Spleen (tissue), 11 donors: ENCODE results near the gene FIBCD1. TPM values are rescaled to one million over a fixed set of nuclear protein-coding genes. Genes with fewer than 3 reads are reported as not detected.

Source experiments
- DNase-seq: peaks from one replicate; pipeline ENCODE4 v3.0.0-alpha.2; 2020
- H3K27ac ChIP-seq, 8 donors: fragments of 200-600 bp; sonication (generic) in 7 of 8; 1 replicate in 4 of 8; 2 replicates in 4 of 8; pipeline versions ENCODE4 v1.5.0 to v1.8.0; 2016 to 2021; ENCODE audit warnings: inconsistent platforms in 4 of 8, mild to moderate bottlenecking in 4 of 8, moderate library complexity in 1 of 8
- H3K27me3 ChIP-seq, 7 donors: fragments of 200-600 bp; sonication (generic) in 6 of 7; replicated peaks in 1 of 7; 1 replicate in 4 of 7; 2 replicates in 3 of 7; pipeline versions ENCODE4 v1.5.0 to v1.8.0; 2016 to 2021; ENCODE audit warnings: inconsistent platforms in 3 of 7, mild to moderate bottlenecking in 1 of 7
- H3K36me3 ChIP-seq, 6 donors: fragments of 200-600 bp; sonication (generic) in 5 of 6; 1 replicate in 4 of 6; 2 replicates in 2 of 6; pipeline versions ENCODE4 v1.5.0 to v1.8.0; 2016 to 2021; ENCODE audit warnings: inconsistent platforms in 2 of 6
- H3K4me1 ChIP-seq, 6 donors: fragments of 200-600 bp; sonication (generic) in 5 of 6; 1 replicate in 3 of 6; 2 replicates in 3 of 6; pipeline versions ENCODE4 v1.5.0 to v1.8.0; 2016 to 2021; ENCODE audit warnings: inconsistent platforms in 3 of 6
- H3K4me3 ChIP-seq, 8 donors: fragments of 200-600 bp; sonication (generic) in 7 of 8; 1 replicate in 4 of 8; 2 replicates in 4 of 8; pipeline versions ENCODE4 v1.5.0 to v1.8.0; 2016 to 2021; ENCODE audit warnings: inconsistent platforms in 4 of 8, mild to moderate bottlenecking in 4 of 8, moderate library complexity in 2 of 8
- H3K9me3 ChIP-seq, 8 donors: fragments of 200-600 bp; sonication (generic) in 7 of 8; 1 replicate in 4 of 8; 2 replicates in 4 of 8; pipeline versions ENCODE4 v1.5.0 to v1.8.0; 2016 to 2021; ENCODE audit warnings: inconsistent platforms in 4 of 8
- CTCF ChIP-seq, 11 experiments: fragments of 200-600 bp in 7 of 11; fragments of 450-650 bp in 4 of 11; sonication (generic) in 4 of 11; IDR thresholded peaks in 8 of 11; conservative IDR thresholded peaks in 3 of 11; 1 replicate in 7 of 11; 2 replicates in 4 of 11; pipeline versions ENCODE4 v1.4.0 to v1.8.0; 2016 to 2021; ENCODE audit warnings: antibody characterized with exemption in 11 of 11, inconsistent platforms in 4 of 11, mild to moderate bottlenecking in 1 of 11
- POLR2A ChIP-seq, 3 donors: fragments of 450-650 bp; IDR thresholded peaks; one replicate each; pipeline ENCODE4 v1.5.1; 2017; ENCODE audit warnings: antibody characterized with exemption in 3 of 3, mild to moderate bottlenecking in 1 of 3
- POLR2AphosphoS5 ChIP-seq, 3 donors: sonication (generic); formaldehyde crosslinking; IDR thresholded peaks; one replicate each; pipeline ENCODE4 v1.5.1; 2017; ENCODE audit warnings: antibody characterized with exemption in 3 of 3
- WGBS, 5 donors: extraction: QIAGEN DNeasy Blood & Tissue Kit in 3 of 5; methylation state at CpG; one replicate each; pipeline versions ENCODE4 v1.1.5 to v1.1.7; 2013 to 2018; 5-methylcytosine and 5-hydroxymethylcytosine counted together
- intact Hi-C: fragments of 100-400 bp; cut with DNase I; formaldehyde crosslinking; loops from one replicate; pipeline ENCODE4 v1.15.0; 2023; ENCODE audit warnings: low total_unique reads
- polyA plus RNA-seq, 3 donors: library from polyadenylated mRNA; stranded (reverse); fragments of 200-250 nt; gene quantifications; one replicate each; pipeline ENCODE4 v1.2.1, GENCODE V29; 2013
- total RNA-seq, 7 donors: library from RNA; depleted of rRNA in 3 of 7; stranded (reverse); fragments of >200 nt in 3 of 7; fragmentation: NEBNext Ultra II Directional in 4 of 7; extraction: Animal tissue kit (Norgen Biotek cat#: 25700) in 4 of 7; gene quantifications; one replicate each; pipeline versions ENCODE4 v1.1.0 to v1.2.1, GENCODE V29; 2016 to 2021
- donor health status: healthy with polysubstance abuse.
- donor health status: DM: no; HTN: no; CAD: no; lungs with moderate emphysema.
- donor health status: DM: no; HTN: no; CAD: no.
- donor health status: Bipolar disorder and iron deficiency.
- donor health status: healthy.
- donor health status: DM: no; HTN: no; CAD: no.
- donor health status: DM: yes; HTN: yes; CAD: no.

Gene FIBCD1
- total and polyA plus RNA-seq, 10 donors, result 0.02 to 0.51 (median 0.35) TPM; not detected in 3

GRCh38 chr9:130872912-130873503 lies 66.0 kb downstream of the FIBCD1 start:
- intact Hi-C loops, result no loop called here
- TF ChIP-seq POLR2AphosphoS5 (IDR thresholded peaks at IDR 0.05), result no peak
- Histone ChIP-seq H3K36me3 (peaks cover 6 to 89% (median 57%) of the 10 kb centered on the region in 6 donors), H3K4me3 (no peak overlapping the region), H3K4me1 (peaks cover 0 to 22% (median 8%) of the 10 kb centered on the region in 6 donors), H3K27ac (no peak overlapping the region), H3K27me3 (no peaks in the 10 kb centered on the region), H3K9me3 (no peaks in the 10 kb centered on the region)
- WGBS, 5 donors, result 90 to 95% (median 93%) methylated on average over 12 to 15 of the region's 15 CpGs
- DNase-seq, result peak; percentile 18

DNA sequence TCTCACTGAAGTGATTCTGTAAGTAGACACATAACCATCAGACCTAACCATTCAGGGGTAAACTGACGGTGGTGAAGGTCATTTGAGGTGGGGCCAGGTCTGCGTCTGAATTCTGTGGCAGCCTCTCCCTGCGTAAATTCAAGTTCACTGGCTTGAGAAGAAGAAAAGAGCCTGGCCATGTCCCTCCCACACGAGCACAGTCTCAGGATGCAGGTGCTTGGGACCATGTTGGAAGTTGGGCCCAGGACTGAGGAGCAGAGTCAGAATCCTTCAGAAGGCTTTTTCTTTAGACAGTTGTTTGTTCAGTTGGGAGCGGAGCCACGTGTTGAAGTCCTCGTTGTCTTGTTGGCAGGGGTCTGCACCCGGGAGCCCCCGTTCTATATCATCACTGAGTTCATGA lies 66.5 kb downstream of the FIBCD1 start:
- Histone ChIP-seq H3K36me3 (peaks cover 6 to 87% (median 56%) of the 10 kb centered on the region in 6 donors), H3K4me1 (peaks cover 0 to 22% (median 9%) of the 10 kb centered on the region in 6 donors), H3K27ac (no peak overlapping the region), H3K27me3 (no peaks in the 10 kb centered on the region), H3K9me3 (no peaks in the 10 kb centered on the region), H3K4me3 (no peak overlapping the region)
- no peak for TF ChIP-seq POLR2AphosphoS5 (IDR thresholded peaks at IDR 0.05)
- TF ChIP-seq CTCF (IDR thresholded peaks at IDR 0.05 in 8 of 11, conservative IDR thresholded peaks at IDR 0.05 in 3 of 11), result no peak
- TF ChIP-seq POLR2A (IDR thresholded peaks at IDR 0.05), result no peak
- WGBS, 5 donors, result 87 to 98% (median 92%) methylated on average over 9 of the region's 9 CpGs
- no peak for DNase-seq
- intact Hi-C loops, result no loop called here

DNA sequence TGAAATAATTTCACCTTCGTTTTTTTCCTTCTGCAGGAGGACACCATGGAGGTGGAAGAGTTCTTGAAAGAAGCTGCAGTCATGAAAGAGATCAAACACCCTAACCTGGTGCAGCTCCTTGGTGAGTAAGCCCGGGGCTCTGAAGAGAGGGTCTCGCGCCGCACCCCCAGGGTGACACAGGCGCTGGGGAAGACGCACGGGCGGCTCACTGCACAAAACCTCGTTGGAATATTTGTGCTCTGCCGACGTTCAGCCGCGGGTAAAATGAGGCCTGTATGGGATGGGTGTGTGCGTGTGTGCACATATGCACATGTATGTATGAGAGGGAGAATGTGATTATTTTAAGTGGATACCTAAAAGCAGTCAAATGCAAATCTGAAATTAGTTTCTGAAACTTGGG lies 67.0 kb downstream of the FIBCD1 start:
- TF ChIP-seq POLR2A (IDR thresholded peaks at IDR 0.05) (no peak), CTCF (IDR thresholded peaks at IDR 0.05 in 8 of 11, conservative IDR thresholded peaks at IDR 0.05 in 3 of 11) (no peak), POLR2AphosphoS5 (IDR thresholded peaks at IDR 0.05) (no peak)
- Histone ChIP-seq H3K4me1 (peaks cover 0 to 22% (median 9%) of the 10 kb centered on the region in 6 donors), H3K9me3 (no peaks in the 10 kb centered on the region), H3K27me3 (no peaks in the 10 kb centered on the region), H3K4me3 (no peak overlapping the region), H3K36me3 (peaks cover 6 to 87% (median 53%) of the 10 kb centered on the region in 6 donors), H3K27ac (no peak overlapping the region)
- peak; percentile 30 for DNase-seq
- 93 to 96% (median 94%) methylated on average over 15 of the region's 15 CpGs for WGBS, 5 donors
- intact Hi-C loops, result no loop called here

GRCh38 chr9:130871395-130872062 lies 67.5 kb downstream of the FIBCD1 start:
- peak overlapping the region in 1 of 8 donors; percentile 14 for H3K27ac ChIP-seq
- H3K36me3 ChIP-seq, result peaks cover 6 to 86% (median 51%) of the 10 kb centered on the region in 6 donors
- DNase-seq, result peak; percentile 29
- no peaks in the 10 kb centered on the region for H3K9me3 ChIP-seq
- intact Hi-C loops, result no loop called here
- 79 to 84% (median 83%) methylated on average over 10 of the region's 10 CpGs for WGBS, 5 donors
- no peaks in the 10 kb centered on the region for H3K27me3 ChIP-seq
- no peak for TF ChIP-seq POLR2AphosphoS5 (IDR thresholded peaks at IDR 0.05)
- no peak for TF ChIP-seq CTCF (IDR thresholded peaks at IDR 0.05 in 8 of 11, conservative IDR thresholded peaks at IDR 0.05 in 3 of 11)
- TF ChIP-seq POLR2A (IDR thresholded peaks at IDR 0.05), result no peak
- no peak overlapping the region for H3K4me3 ChIP-seq
- H3K4me1 ChIP-seq, result peaks cover 0 to 22% (median 9%) of the 10 kb centered on the region in 6 donors
